Islet precursor cell (in vitro differentiated cells): ENCODE results near the gene TMIGD3.
"Not testable (repeated sequence)": the region's sequence is repeated elsewhere in the genome, so short reads cannot be mapped to it uniquely, and the experiment has no call there.

Source experiments
- DNase-seq: peaks from one replicate; pipeline ENCODE4 v3.0.0-alpha.2; 2018

Gene TMIGD3

GRCh38 chr1:111503585-111504060, at the start of gene TMIGD3, which contains the start of gene ADORA3:
TMIGD3 (minus strand) TSS chr1:111503633; CDS start chr1:111503354, 279 bp downstream.
ADORA3 (minus strand) TSS chr1:111503633; CDS start chr1:111503354, 279 bp downstream.
- peak; percentile 30 for DNase-seq

- DNase-seq: no peak
Measured at GRCh38 chr1:111553196-111553595, 49.8 kb upstream of the TMIGD3 start.

- no peak for DNase-seq
Measured at GRCh38 chr1:111552587-111552986, 49.2 kb upstream of the TMIGD3 start.

- DNase-seq: no peak
Measured at GRCh38 chr1:111551623-111552411, 48.4 kb upstream of the TMIGD3 start.

GRCh38 chr1:111547786-111548185, 44.4 kb upstream of the TMIGD3 start:
- not testable (repeated sequence) for DNase-seq

GRCh38 chr1:111542187-111542586, 38.8 kb upstream of the TMIGD3 start:
- no peak for DNase-seq

- no peak for DNase-seq
Measured at GRCh38 chr1:111541721-111542120, 38.3 kb upstream of the TMIGD3 start.

- no peak for DNase-seq
Measured at GRCh38 chr1:111540928-111541327, 37.5 kb upstream of the TMIGD3 start.

GRCh38 chr1:111538343-111539025, 35.1 kb upstream of the TMIGD3 start:
- DNase-seq: no peak

GRCh38 chr1:111535256-111536191, 32.1 kb upstream of the TMIGD3 start:
- no peak for DNase-seq

- DNase-seq: no peak
Measured at GRCh38 chr1:111520053-111520452, 16.6 kb upstream of the TMIGD3 start.

GRCh38 chr1:111517469-111518225, 14.2 kb upstream of the TMIGD3 start:
- DNase-seq: no peak

- peak; percentile 53 for DNase-seq
Measured at GRCh38 chr1:111516005-111516535, 12.6 kb upstream of the TMIGD3 start.

- no peak for DNase-seq
Measured at GRCh38 chr1:111515291-111516004, 12.0 kb upstream of the TMIGD3 start.

GRCh38 chr1:111513410-111514020, 10.1 kb upstream of the TMIGD3 start:
- no peak for DNase-seq

- no peak for DNase-seq
Measured at GRCh38 chr1:111512931-111513330, 9.5 kb upstream of the TMIGD3 start.

- no peak for DNase-seq
Measured at GRCh38 chr1:111512132-111512889, 8.9 kb upstream of the TMIGD3 start.

- DNase-seq: no peak
Measured at GRCh38 chr1:111511370-111511769, 7.9 kb upstream of the TMIGD3 start.

GRCh38 chr1:111509997-111510375, 6.6 kb upstream of the TMIGD3 start:
- peak; percentile 9 for DNase-seq
